HG03095 (cell line): ENCODE results near the gene CCDC77.
"Not testable (repeated sequence)": the region's sequence is repeated elsewhere in the genome, so short reads cannot be mapped to it uniquely, and the experiment has no call there.

Experiments used
- ATAC-seq: cut with Tn5 transposase; IDR thresholded peaks from one replicate; pipeline ENCODE4 v1.9.1; 2021; ENCODE audit warnings: moderate library complexity; ENCODE audit not compliant: unreplicated experiment

Gene CCDC77

GRCh38 chr12:401235-402028 lies at the start of gene CCDC77:
Gene CCDC77, plus strand, starts transcription at chr12:401644. Its CDS starts 7,740 bp downstream, at chr12:409384.
- peak; percentile 95 for ATAC-seq

- no peak for ATAC-seq
These were observed 45.0 kb upstream of the CCDC77 start for GRCh38 chr12:356276-356988.

GRCh38 chr12:359091-359490 lies 42.4 kb upstream of the CCDC77 start:
- ATAC-seq, result no peak

GRCh38 chr12:366820-367219 lies 34.6 kb upstream of the CCDC77 start:
- no peak for ATAC-seq

- ATAC-seq, result no peak
These were observed 33.5 kb upstream of the CCDC77 start for GRCh38 chr12:367972-368371.

GRCh38 chr12:370739-371485 lies 30.5 kb upstream of the CCDC77 start:
- ATAC-seq, result not testable (repeated sequence)

- ATAC-seq, result no peak
These were observed 14.8 kb upstream of the CCDC77 start for GRCh38 chr12:386651-387050.

GRCh38 chr12:388012-388411 lies 13.4 kb upstream of the CCDC77 start:
- ATAC-seq, result no peak

- peak; percentile 43 for ATAC-seq
These were observed 12.8 kb upstream of the CCDC77 start for GRCh38 chr12:388541-389141.

- ATAC-seq, result peak; percentile 84
These were observed 12.0 kb upstream of the CCDC77 start, which contains the start of gene KDM5A for GRCh38 chr12:389142-390096. Gene KDM5A, minus strand, starts transcription at chr12:389320. Its CDS starts 229 bp downstream, at chr12:389091.

GRCh38 chr12:400828-401227 lies 616 bp upstream of the CCDC77 start:
- no peak for ATAC-seq

GRCh38 chr12:402029-402389 lies 565 bp downstream of the CCDC77 start:
- no peak for ATAC-seq

- no peak for ATAC-seq
These were observed 13.4 kb downstream of the CCDC77 start for GRCh38 chr12:414859-415258.

GRCh38 chr12:418432-418831 lies 17.0 kb downstream of the CCDC77 start:
- ATAC-seq, result no peak

GRCh38 chr12:422526-422925 lies 21.1 kb downstream of the CCDC77 start:
- ATAC-seq, result no peak

- not testable (repeated sequence) for ATAC-seq
These were observed 34.3 kb downstream of the CCDC77 start for GRCh38 chr12:435737-436136.

GRCh38 chr12:442235-442884 lies 40.9 kb downstream of the CCDC77 start:
- ATAC-seq, result no peak

GRCh38 chr12:447141-447540 lies 45.7 kb downstream of the CCDC77 start:
- no peak for ATAC-seq

GRCh38 chr12:449203-449602 lies 47.8 kb downstream of the CCDC77 start:
- no peak for ATAC-seq
